Measurements from ENCODE around the gene GLIS1.

GLIS1 gene

GRCh38 chr1:53696051-53696450 lies 42.9 kb downstream of the GLIS1 start:
- Histone ChIP-seq H3K27ac (no peak overlapping the region), H3K4me3 (no peak overlapping the region)
- DNase-seq (ENCODE audit: low spot score), result no peak
- TF ChIP-seq CTCF (IDR thresholded peaks at IDR 0.05), result no peak

GRCh38 chr1:53695116-53695515 lies 43.8 kb downstream of the GLIS1 start:
- DNase-seq (ENCODE audit: low spot score), result no peak

GRCh38 chr1:53694718-53695091 lies 44.3 kb downstream of the GLIS1 start:
- DNase-seq (ENCODE audit: low spot score), result no peak
- TF ChIP-seq CTCF (IDR thresholded peaks at IDR 0.05), result no peak
- Histone ChIP-seq H3K27ac (no peak overlapping the region), H3K4me3 (no peak overlapping the region)

More at GRCh38 chr1:53695116-53695515, 43.8 kb downstream of the GLIS1 start:
- H3K27ac ChIP-seq, result no peak overlapping the region
- H3K4me3 ChIP-seq, result no peak overlapping the region
- no peak for TF ChIP-seq CTCF (IDR thresholded peaks at IDR 0.05)

GRCh38 chr1:53693773-53694717 lies 44.9 kb downstream of the GLIS1 start:
- TF ChIP-seq CTCF (IDR thresholded peaks at IDR 0.05), result no peak
- no peak overlapping the region for H3K4me3 ChIP-seq
- H3K27ac ChIP-seq, result no peak overlapping the region
- DNase-seq (ENCODE audit: low spot score), result no peak

GRCh38 chr1:53693339-53693738 lies 45.6 kb downstream of the GLIS1 start:
- DNase-seq (ENCODE audit: low spot score), result no peak
- H3K4me3 ChIP-seq, result no peak overlapping the region
- TF ChIP-seq CTCF (IDR thresholded peaks at IDR 0.05), result no peak
- no peak overlapping the region for H3K27ac ChIP-seq

- DNase-seq (ENCODE audit: low spot score), result no peak
Observed at GRCh38 chr1:53691326-53691725, 47.6 kb downstream of the GLIS1 start.

More at GRCh38 chr1:53691326-53691725, 47.6 kb downstream of the GLIS1 start:
- no peak for TF ChIP-seq CTCF (IDR thresholded peaks at IDR 0.05)
- Histone ChIP-seq H3K4me3 (no peak overlapping the region), H3K27ac (no peak overlapping the region)

Measured in coronary artery (tissue), 2 donors.